Uterus (tissue), 2 donors: ENCODE data around the gene CBLN3.

ENCODE experiments used
- CTCF ChIP-seq, 4 experiments: fragments of 200-600 bp in 2 of 4; fragments of 450-650 bp in 2 of 4; sonication (generic) in 2 of 4; IDR thresholded peaks; one replicate each; pipeline ENCODE4 v1.5.1; 2016 to 2019; ENCODE audit warnings: antibody characterized with exemption in 4 of 4, mild to moderate bottlenecking in 2 of 4, moderate library complexity in 1 of 4
- POLR2A ChIP-seq, 2 donors: fragments of 450-650 bp; IDR thresholded peaks; one replicate each; pipeline ENCODE4 v1.6.1; 2016; ENCODE audit warnings: antibody characterized with exemption in 2 of 2, mild to moderate bottlenecking in 1 of 2, moderate library complexity in 1 of 2

DNA sequence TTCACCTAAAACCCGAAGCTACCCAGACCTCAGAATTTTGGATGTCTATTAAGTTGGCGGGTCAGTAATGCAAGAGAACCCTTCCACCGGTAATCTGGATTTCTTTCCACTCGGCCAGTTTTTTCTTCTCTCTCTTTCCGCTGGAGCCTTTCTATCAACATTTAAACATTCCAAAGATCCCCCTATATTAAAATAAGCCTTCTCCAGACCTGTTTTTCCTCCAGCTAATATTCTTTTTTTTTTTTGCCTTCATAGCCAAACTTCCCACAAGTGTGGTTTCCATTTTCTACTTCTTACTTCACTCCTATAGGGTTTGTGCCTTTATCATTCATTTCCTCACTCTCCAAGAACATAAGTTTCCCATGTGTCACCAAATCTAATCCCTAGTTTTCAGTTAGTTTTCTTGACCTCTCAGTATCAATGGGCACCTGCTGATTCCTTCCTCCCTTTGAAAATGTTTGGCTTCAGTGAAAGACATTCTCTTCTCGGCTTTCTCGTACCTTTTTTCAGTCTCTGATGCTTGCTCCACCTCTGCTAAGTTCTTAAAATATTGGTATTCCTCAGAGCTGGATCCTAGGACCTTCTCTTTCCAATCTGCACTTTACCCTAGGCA, 13.7 kb upstream of the CBLN3 start:
- TF ChIP-seq CTCF (IDR thresholded peaks at IDR 0.05) (no peak), POLR2A (IDR thresholded peaks at IDR 0.05) (no peak)
